ENCODE data around the gene SCUBE3. TPM values are rescaled to one million over a fixed set of nuclear protein-coding genes. Genes with fewer than 3 reads are reported as not detected.

Gene SCUBE3
- total and polyA plus RNA-seq, 2 of the 8 experiments (the other 6 are each of a cell fraction or from before 2014, with no cell fraction given) = 0.80 to 1.0 TPM

DNA sequence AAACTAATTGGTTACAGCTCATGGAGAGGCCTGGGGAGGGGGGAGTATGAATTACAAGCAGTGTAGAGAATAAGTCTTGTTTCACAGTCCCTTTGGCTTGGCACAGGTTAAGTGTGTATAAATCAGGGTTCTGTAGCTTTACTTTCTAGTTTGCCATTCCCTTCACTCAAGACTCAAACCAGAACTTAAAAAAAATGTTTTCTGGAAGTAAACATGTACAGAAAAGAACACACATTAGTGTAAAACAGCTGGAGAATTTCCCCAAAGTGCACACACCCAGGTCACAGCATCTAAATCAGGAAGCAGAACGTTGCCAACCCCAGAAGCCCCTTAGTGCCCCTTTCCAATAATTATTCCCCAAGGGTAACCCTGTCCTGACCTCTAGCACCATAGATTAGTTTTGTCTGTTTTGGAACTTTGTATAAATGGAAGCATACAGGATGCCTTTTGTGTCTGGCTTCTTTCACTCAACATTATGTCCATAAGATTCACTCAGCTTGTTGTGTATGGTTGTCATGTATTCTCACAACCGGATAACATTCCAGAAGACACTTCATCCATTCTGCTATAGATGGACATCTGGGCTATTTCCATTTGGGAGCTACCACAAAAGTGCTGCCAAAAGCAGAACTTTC lies 33.7 kb upstream of the SCUBE3 start:
- H4K8ac ChIP-seq (ENCODE audit: extremely low read depth, insufficient read depth, low read length) = no peak overlapping the region
- H3K4me1 ChIP-seq (replicated peaks in 1 of 4; ENCODE audit: control insufficient read depth in 3 of 4, insufficient read depth in 4 of 4, low read length in 3 of 4) = peaks cover 0 to 5% (median 4%) of the 10 kb centered on the region in 4 experiments; a peak in 5 of 7 replicates
- H3K36me3 ChIP-seq (ENCODE audit: control insufficient read depth in 2 of 4, insufficient read depth in 4 of 4, low read length in 3 of 4) = no peaks in the 10 kb centered on the region
- H4K20me1 ChIP-seq (replicated peaks in 1 of 2; ENCODE audit: control insufficient read depth in 1 of 2, insufficient read depth in 2 of 2, low read length in 2 of 2) = no peaks in the 10 kb centered on the region
- no peak overlapping the region for H3K9ac ChIP-seq (replicated peaks in 1 of 4; ENCODE audit: extremely low read depth in 1 of 4, low read depth in 3 of 4, low read length in 3 of 4)
- no peak overlapping the region for H4K91ac ChIP-seq (replicated peaks; ENCODE audit: insufficient read length, low read length)
- H2AFZ ChIP-seq (ENCODE audit: low read length) = no peak overlapping the region
- H2BK20ac ChIP-seq (ENCODE audit: low read length) = no peak overlapping the region
- H3K4ac ChIP-seq (replicated peaks; ENCODE audit: insufficient read length, low read depth, low read length) = no peak overlapping the region
- no peak overlapping the region for H3K4me3 ChIP-seq (ENCODE audit: extremely low read depth in 1 of 4, insufficient read depth in 2 of 4, low read depth in 3 of 4, low read length in 4 of 4)
- no peaks in the 10 kb centered on the region; the same call in 1 of the 2 replicates for H3K23me2 ChIP-seq (ENCODE audit: low read depth, low read length)
- no peak overlapping the region for H2BK12ac ChIP-seq (ENCODE audit: low read depth, low read length)
- H3K27ac ChIP-seq (ENCODE audit: low read depth, low read length) = no peak overlapping the region
- H2BK15ac ChIP-seq (ENCODE audit: low read length) = no peak overlapping the region
- no peak overlapping the region for H3K14ac ChIP-seq (ENCODE audit: insufficient read length)
- H4K5ac ChIP-seq (ENCODE audit: insufficient read length, low read depth, low read length) = no peak overlapping the region
- H3K9me3 ChIP-seq (ENCODE audit: insufficient read depth in 2 of 2, low read depth in 1 of 2, low read length in 1 of 2) = no peaks in the 10 kb centered on the region
- H2BK120ac ChIP-seq (replicated peaks; ENCODE audit: low read depth, low read length) = no peak overlapping the region
- H3K27me3 ChIP-seq (replicated peaks in 1 of 4; ENCODE audit: control insufficient read depth in 3 of 4, extremely low read depth in 1 of 4, insufficient read depth in 3 of 4, low read length in 3 of 4) = peaks cover 0 to 14% (median 4%) of the 10 kb centered on the region in 4 experiments; a peak in 4 of 7 replicates
- H2BK5ac ChIP-seq (ENCODE audit: low read depth, low read length) = no peak overlapping the region
- no peak overlapping the region for H2AK5ac ChIP-seq (ENCODE audit: low read depth, low read length)
- no peak overlapping the region for H3K56ac ChIP-seq (replicated peaks; ENCODE audit: insufficient read length, low read depth, low read length)
- no peaks in the 10 kb centered on the region for H3K79me1 ChIP-seq (ENCODE audit: low read depth, low read length)
- H3K4me2 ChIP-seq (ENCODE audit: insufficient read depth in 1 of 2, low read depth in 2 of 2, low read length in 2 of 2) = no peak overlapping the region
- H3K79me2 ChIP-seq (ENCODE audit: control insufficient read depth in 1 of 2, insufficient read depth in 2 of 2, low read length in 2 of 2) = no peaks in the 10 kb centered on the region
- CTCF ChIA-PET (ENCODE audit: partially characterized antibody) = interaction anchor here (0.8 to 4.8 kb wide), 16 partner anchors 10 to 339 kb away, joined by 3 to 35 read pairs (median 5); no protein-coding TSS in a partner anchor
- TF ChIP-seq TAF7 (optimal IDR thresholded peaks at IDR 0.05; ENCODE audit: borderline replicate concordance, low read depth, low read length) (no peak), BCL11A (IDR thresholded peaks at IDR 0.05; ENCODE audit: low read depth in 2 of 2, low read length in 2 of 2) (no peak), JUND (IDR thresholded peaks at IDR 0.05; ENCODE audit: low read length) (no peak), HDAC2 (IDR thresholded peaks at IDR 0.05; ENCODE audit: borderline replicate concordance in 1 of 2, low read depth in 2 of 2, low read length in 2 of 2) (no peak), RFX5 (IDR thresholded peaks at IDR 0.05; ENCODE audit: borderline replicate concordance, low read depth, low read length) (no peak)
- FAIRE-seq (no peak), DNase-seq (ENCODE audit: low read depth in 1 of 2, low spot score in 2 of 2) (no peak)
- POLR2A ChIA-PET (ENCODE audit: partially characterized antibody) = interaction anchor here (0.7 kb wide), 1 partner anchor 43 kb away, joined by 3 read pairs; no protein-coding TSS in a partner anchor
- no peak overlapping the region for H3K23ac ChIP-seq (ENCODE audit: insufficient read length)
- 80% methylated on average over 2 of the region's 2 CpGs; no CpG with 5 or more reads in 1 of the 2 experiments for WGBS, 2 experiments (ENCODE audit: extremely low coverage in 1 of 2, insufficient coverage in 1 of 2, insufficient read length in 1 of 2, insufficient replicate concordance in 2 of 2, low coverage in 1 of 2, low lambda C conversion rate in 2 of 2, missing lambda C conversion rate in 1 of 2)
- H3K18ac ChIP-seq (ENCODE audit: extremely low read depth, low read length) = no peak overlapping the region

Data from H1 (cell line).